Fibroblast of mammary gland (primary cell): ENCODE measurements around the gene TM9SF4.

Experiments used
- DNase-seq: peaks from one replicate; pipeline ENCODE4 v3.0.0-alpha.2; 2010; ENCODE audit warnings: low read depth
- H3K4me3 ChIP-seq: 2 replicates; pipeline ENCODE4 v1.5.1; 2011; ENCODE audit warnings: low read depth, mild to moderate bottlenecking, low read length, moderate library complexity; ENCODE audit not compliant: control insufficient read depth
- TF ChIP-seq, protein P1 (sequence below): conservative IDR thresholded peaks from 2 replicates; pipeline ENCODE4 v1.5.1; 2011; ENCODE audit warnings: low read depth, low read length, inconsistent platforms; ENCODE audit not compliant: control insufficient read depth, insufficient read depth

Gene TM9SF4, protein sequence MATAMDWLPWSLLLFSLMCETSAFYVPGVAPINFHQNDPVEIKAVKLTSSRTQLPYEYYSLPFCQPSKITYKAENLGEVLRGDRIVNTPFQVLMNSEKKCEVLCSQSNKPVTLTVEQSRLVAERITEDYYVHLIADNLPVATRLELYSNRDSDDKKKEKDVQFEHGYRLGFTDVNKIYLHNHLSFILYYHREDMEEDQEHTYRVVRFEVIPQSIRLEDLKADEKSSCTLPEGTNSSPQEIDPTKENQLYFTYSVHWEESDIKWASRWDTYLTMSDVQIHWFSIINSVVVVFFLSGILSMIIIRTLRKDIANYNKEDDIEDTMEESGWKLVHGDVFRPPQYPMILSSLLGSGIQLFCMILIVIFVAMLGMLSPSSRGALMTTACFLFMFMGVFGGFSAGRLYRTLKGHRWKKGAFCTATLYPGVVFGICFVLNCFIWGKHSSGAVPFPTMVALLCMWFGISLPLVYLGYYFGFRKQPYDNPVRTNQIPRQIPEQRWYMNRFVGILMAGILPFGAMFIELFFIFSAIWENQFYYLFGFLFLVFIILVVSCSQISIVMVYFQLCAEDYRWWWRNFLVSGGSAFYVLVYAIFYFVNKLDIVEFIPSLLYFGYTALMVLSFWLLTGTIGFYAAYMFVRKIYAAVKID

GRCh38 chr20:32109392-32110172, at the start of gene TM9SF4:
TSS of gene TM9SF4 (plus strand) at chr20:32109714. CDS start at chr20:32109741, 27 bp downstream.
- peak within 1 kb of the TSS; percentile 82 for H3K4me3 ChIP-seq
- peak; percentile 93 for DNase-seq
- TF ChIP-seq, protein P1, sequence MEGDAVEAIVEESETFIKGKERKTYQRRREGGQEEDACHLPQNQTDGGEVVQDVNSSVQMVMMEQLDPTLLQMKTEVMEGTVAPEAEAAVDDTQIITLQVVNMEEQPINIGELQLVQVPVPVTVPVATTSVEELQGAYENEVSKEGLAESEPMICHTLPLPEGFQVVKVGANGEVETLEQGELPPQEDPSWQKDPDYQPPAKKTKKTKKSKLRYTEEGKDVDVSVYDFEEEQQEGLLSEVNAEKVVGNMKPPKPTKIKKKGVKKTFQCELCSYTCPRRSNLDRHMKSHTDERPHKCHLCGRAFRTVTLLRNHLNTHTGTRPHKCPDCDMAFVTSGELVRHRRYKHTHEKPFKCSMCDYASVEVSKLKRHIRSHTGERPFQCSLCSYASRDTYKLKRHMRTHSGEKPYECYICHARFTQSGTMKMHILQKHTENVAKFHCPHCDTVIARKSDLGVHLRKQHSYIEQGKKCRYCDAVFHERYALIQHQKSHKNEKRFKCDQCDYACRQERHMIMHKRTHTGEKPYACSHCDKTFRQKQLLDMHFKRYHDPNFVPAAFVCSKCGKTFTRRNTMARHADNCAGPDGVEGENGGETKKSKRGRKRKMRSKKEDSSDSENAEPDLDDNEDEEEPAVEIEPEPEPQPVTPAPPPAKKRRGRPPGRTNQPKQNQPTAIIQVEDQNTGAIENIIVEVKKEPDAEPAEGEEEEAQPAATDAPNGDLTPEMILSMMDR: no peak

GRCh38 chr20:32062776-32063170, 46.7 kb upstream of the TM9SF4 start:
- TF ChIP-seq, protein P1: no peak
- H3K4me3 ChIP-seq: no peak overlapping the region
- DNase-seq: no peak

DNA sequence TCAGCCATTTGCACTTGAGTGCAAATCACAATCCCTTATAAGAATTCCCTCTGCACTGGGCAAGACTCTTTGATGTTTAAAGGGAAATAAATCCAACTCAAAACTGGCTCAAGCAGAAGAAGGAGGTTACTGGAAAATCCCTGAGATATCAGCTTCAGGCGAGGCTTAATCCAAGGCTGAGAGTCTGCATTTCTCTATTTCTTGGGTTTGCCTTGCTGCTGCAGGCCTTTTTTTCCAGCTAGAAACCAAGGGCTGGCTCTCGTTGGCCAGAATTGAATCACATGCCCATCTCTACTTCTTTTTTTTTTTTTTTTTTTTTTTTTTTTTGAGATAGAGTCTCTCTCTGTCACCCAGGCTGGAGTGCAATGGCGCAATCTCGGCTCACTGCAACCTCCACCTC, 45.8 kb upstream of the TM9SF4 start:
- no peak overlapping the region for H3K4me3 ChIP-seq
- TF ChIP-seq, protein P1: no peak
- no peak for DNase-seq

DNA sequence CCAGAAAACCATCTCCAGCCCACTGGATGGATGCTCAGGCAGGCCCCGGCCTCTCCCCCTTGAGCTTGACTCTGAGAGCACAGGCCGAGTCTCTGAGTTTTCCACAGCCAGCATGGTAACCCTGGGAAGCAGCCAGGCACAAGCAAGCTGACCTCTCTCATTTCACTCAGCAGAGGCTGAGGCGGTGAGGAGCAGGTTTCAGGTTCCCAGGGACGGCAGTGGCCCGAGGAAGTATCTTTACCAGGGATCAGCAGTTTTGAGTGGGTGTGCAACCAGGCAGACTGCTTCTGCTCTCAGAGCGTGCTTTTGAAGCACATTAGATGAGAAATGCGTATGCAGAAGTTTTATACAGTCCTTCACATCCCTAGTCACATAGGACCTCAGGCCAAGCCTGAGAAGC, 44.8 kb upstream of the TM9SF4 start:
- TF ChIP-seq, protein P1: no peak
- no peak overlapping the region for H3K4me3 ChIP-seq
- no peak for DNase-seq

GRCh38 chr20:32067234-32067821, 42.2 kb upstream of the TM9SF4 start:
- no peak overlapping the region for H3K4me3 ChIP-seq
- peak; percentile 71 for DNase-seq
- TF ChIP-seq, protein P1: no peak

DNA sequence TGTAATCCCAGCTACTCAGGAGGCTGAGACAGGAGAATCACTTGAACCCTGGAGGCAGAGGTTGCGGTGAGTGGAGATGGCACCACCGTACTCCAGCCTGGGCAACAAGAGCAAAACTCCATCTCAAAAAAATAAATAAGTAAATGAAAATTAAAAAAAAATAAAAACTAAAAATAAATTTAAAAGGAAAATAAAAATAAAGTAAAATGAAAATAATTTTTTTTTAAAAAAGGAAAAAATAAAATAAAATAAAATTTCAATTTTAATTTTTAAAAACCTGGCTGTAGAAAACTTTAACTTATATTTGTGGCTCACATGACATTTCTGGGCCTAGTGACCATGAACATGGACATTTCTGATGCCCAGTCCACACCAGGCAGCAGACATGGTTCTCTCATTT, 41.3 kb upstream of the TM9SF4 start:
- no peak overlapping the region for H3K4me3 ChIP-seq
- TF ChIP-seq, protein P1: no peak
- no peak for DNase-seq
